Fibroblast of lung (primary cell): ENCODE measurements around the gene BRINP2.

Experiments used
- EZH2 ChIP-seq: IDR thresholded peaks from 2 replicates; pipeline ENCODE4 v1.5.1; 2012; ENCODE audit warnings: low read length, control low read depth, mild to moderate bottlenecking; ENCODE audit errors: missing control alignments
- TF ChIP-seq, protein P1 (sequence below), 2 donors: IDR thresholded peaks in 1 of 2; conservative IDR thresholded peaks in 1 of 2; 1 replicate in 1 of 2; 2 replicates in 1 of 2; pipeline ENCODE4 v1.5.1; 2011 to 2012; ENCODE audit warnings: low read length in 2 of 2, control low read depth in 1 of 2, inconsistent platforms in 1 of 2, low read depth in 1 of 2, mild to moderate bottlenecking in 1 of 2

DNA sequence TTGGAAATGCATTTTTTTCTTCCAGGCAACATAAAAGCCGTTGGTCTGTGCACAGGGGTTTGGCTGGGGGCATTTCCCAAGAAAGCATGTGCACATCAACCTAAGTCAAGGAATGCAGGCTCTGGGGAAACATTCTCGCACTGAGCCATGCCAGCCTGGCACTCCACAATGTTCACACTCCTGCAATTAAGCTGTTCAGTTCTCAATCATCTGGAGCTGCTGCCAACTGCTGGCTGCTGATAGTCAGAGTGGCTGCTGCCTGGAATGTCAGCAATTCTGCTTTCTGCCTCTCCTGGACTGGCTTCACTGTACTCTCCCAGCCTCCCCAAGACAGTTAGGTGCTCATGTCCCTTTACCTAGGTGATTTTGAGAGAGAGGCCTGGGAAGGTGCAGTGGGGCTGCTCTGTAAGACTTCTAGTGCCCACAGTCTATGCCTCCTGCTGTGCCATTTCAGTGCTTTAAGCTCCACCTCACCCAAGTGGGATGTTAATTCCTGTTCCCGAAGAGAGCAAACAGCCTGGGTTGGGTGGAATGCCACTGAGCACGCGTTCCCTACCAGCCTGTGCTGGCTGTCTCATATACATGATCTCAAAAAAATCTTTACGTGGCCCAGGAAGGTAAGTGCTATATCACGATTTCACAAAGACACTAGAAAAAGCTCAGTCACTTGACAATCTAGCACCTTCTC lies 131.7 kb downstream of the BRINP2 start:
- TF ChIP-seq, protein P1, sequence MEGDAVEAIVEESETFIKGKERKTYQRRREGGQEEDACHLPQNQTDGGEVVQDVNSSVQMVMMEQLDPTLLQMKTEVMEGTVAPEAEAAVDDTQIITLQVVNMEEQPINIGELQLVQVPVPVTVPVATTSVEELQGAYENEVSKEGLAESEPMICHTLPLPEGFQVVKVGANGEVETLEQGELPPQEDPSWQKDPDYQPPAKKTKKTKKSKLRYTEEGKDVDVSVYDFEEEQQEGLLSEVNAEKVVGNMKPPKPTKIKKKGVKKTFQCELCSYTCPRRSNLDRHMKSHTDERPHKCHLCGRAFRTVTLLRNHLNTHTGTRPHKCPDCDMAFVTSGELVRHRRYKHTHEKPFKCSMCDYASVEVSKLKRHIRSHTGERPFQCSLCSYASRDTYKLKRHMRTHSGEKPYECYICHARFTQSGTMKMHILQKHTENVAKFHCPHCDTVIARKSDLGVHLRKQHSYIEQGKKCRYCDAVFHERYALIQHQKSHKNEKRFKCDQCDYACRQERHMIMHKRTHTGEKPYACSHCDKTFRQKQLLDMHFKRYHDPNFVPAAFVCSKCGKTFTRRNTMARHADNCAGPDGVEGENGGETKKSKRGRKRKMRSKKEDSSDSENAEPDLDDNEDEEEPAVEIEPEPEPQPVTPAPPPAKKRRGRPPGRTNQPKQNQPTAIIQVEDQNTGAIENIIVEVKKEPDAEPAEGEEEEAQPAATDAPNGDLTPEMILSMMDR (conservative IDR thresholded peaks at IDR 0.05 in 1 of 2, IDR thresholded peaks at IDR 0.05 in 1 of 2; ENCODE audit: low read depth in 1 of 2, low read length in 2 of 2) = no peak
- TF ChIP-seq EZH2 = no peak
